Trophoblast cell (in vitro differentiated cells and primary cell): ENCODE data around the gene CLCF1.

Experiments used
- DNase-seq, 2 donors: peaks; one replicate each; pipeline ENCODE4 v3.0.0-alpha.2; 2016
- H2AFZ ChIP-seq: 2 replicates; pipeline ENCODE4 v1.6.1; 2013; ENCODE audit warnings: low read length, moderate library complexity, mild to moderate bottlenecking; ENCODE audit not compliant: insufficient read depth, poor library complexity
- H2AK5ac ChIP-seq: 2 replicates; pipeline ENCODE4 v1.6.1; 2013; ENCODE audit warnings: mild to moderate bottlenecking, low read length
- H2BK120ac ChIP-seq: 2 replicates; pipeline ENCODE4 v1.6.1; 2013; ENCODE audit warnings: low read length, mild to moderate bottlenecking, moderate library complexity; ENCODE audit not compliant: insufficient read depth, poor library complexity
- H2BK12ac ChIP-seq: 2 replicates; pipeline ENCODE4 v1.6.1; 2013; ENCODE audit warnings: mild to moderate bottlenecking, low read length, moderate library complexity
- H2BK5ac ChIP-seq: 2 replicates; pipeline ENCODE4 v1.6.1; 2013; ENCODE audit warnings: low read length, low read depth, moderate library complexity, mild to moderate bottlenecking; ENCODE audit not compliant: poor library complexity
- H3K14ac ChIP-seq: 2 replicates; pipeline ENCODE4 v1.6.1; 2013; ENCODE audit warnings: mild to moderate bottlenecking, low read length
- H3K18ac ChIP-seq: 2 replicates; pipeline ENCODE4 v1.6.1; 2013; ENCODE audit warnings: mild to moderate bottlenecking, low read length
- H3K23ac ChIP-seq: 2 replicates; pipeline ENCODE4 v1.6.1; 2013; ENCODE audit warnings: low read length
- H3K27ac ChIP-seq: 2 replicates; pipeline ENCODE4 v1.5.1; 2013; ENCODE audit warnings: low read depth, mild to moderate bottlenecking, inconsistent platforms, low read length, moderate library complexity
- H3K27me3 ChIP-seq: 2 replicates; pipeline ENCODE4 v1.6.1; 2013; ENCODE audit warnings: inconsistent platforms, mild to moderate bottlenecking, low read length, moderate library complexity; ENCODE audit not compliant: insufficient read depth
- H3K36me3 ChIP-seq, 2 experiments: 1 replicate in 1 of 2; 2 replicates in 1 of 2; pipeline ENCODE4 v1.6.1; 2013; ENCODE audit warnings: low read length in 2 of 2, mild to moderate bottlenecking in 2 of 2, moderate library complexity in 1 of 2; ENCODE audit not compliant: insufficient read depth in 2 of 2, control insufficient read depth in 1 of 2
- H3K4ac ChIP-seq: 2 replicates; pipeline ENCODE4 v1.6.1; 2013; ENCODE audit warnings: low read depth, mild to moderate bottlenecking, low read length, moderate library complexity
- H3K4me1 ChIP-seq, 2 experiments: 1 replicate in 1 of 2; 2 replicates in 1 of 2; pipeline ENCODE4 v1.6.1; 2013; ENCODE audit warnings: low read length in 2 of 2, mild to moderate bottlenecking in 2 of 2, moderate library complexity in 1 of 2; ENCODE audit not compliant: insufficient read depth in 2 of 2, control insufficient read depth in 1 of 2
- H3K4me2 ChIP-seq: 2 replicates; pipeline ENCODE4 v1.6.1; 2013; ENCODE audit warnings: inconsistent platforms, mild to moderate bottlenecking, low read length, moderate library complexity
- H3K4me3 ChIP-seq: 2 replicates; pipeline ENCODE4 v1.5.1; 2013; ENCODE audit warnings: mild to moderate bottlenecking, low read depth, low read length, inconsistent platforms
- H3K79me1 ChIP-seq: one replicate; pipeline ENCODE4 v1.6.1; 2013; ENCODE audit warnings: low read length
- H3K79me2 ChIP-seq: 2 replicates; pipeline ENCODE4 v1.6.1; 2013; ENCODE audit warnings: low read length, mild to moderate bottlenecking; ENCODE audit not compliant: control insufficient read depth, insufficient read depth, poor library complexity
- H3K9ac ChIP-seq: 2 replicates; pipeline ENCODE4 v1.6.1; 2013; ENCODE audit warnings: mild to moderate bottlenecking, low read length
- H3K9me3 ChIP-seq: 2 replicates; pipeline ENCODE4 v1.6.1; 2013; ENCODE audit warnings: low read depth, mild to moderate bottlenecking, control low read depth, inconsistent platforms, low read length; ENCODE audit not compliant: insufficient read depth
- H4K12ac ChIP-seq: 2 replicates; pipeline ENCODE4 v1.6.1; 2013; ENCODE audit warnings: low read depth, mild to moderate bottlenecking, low read length, moderate library complexity
- H4K8ac ChIP-seq: 2 replicates; pipeline ENCODE4 v1.6.1; 2013; ENCODE audit warnings: low read depth, mild to moderate bottlenecking, low read length, moderate library complexity
- H4K91ac ChIP-seq: one replicate; pipeline ENCODE4 v1.6.1; 2013; ENCODE audit warnings: low read depth, mild to moderate bottlenecking, low read length, moderate library complexity
- WGBS: extraction: QIAGEN DNeasy Blood & Tissue Kit; methylation state at CpG from one replicate; pipeline ENCODE4 v1.1.7; 2013; ENCODE audit warnings: missing lambda C conversion rate; ENCODE audit not compliant: insufficient read length, insufficient coverage; ENCODE audit errors: extremely low coverage; 5-methylcytosine and 5-hydroxymethylcytosine counted together

The CLCF1 gene

GRCh38 chr11:67371189-67371910 lies 2.0 kb downstream of the CLCF1 start:
- Histone ChIP-seq H3K27me3 (peaks cover 5% of the 10 kb centered on the region), H2AK5ac (peak overlapping the region; percentile 27), H4K91ac (peak overlapping the region; percentile 86), H2AFZ (no peak overlapping the region), H3K4me3 (no peak overlapping the region), H4K8ac (peak overlapping the region; percentile 14), H3K9me3 (peaks cover 2% of the 10 kb centered on the region), H3K18ac (peak overlapping the region; percentile 19), H2BK12ac (no peak overlapping the region), H3K79me1 (peaks cover 28% of the 10 kb centered on the region), H3K14ac (no peak overlapping the region), H3K23ac (no peak overlapping the region), H3K36me3 (no peaks in the 10 kb centered on the region), H3K4ac (no peak overlapping the region), H2BK120ac (no peak overlapping the region), H4K12ac (no peak overlapping the region), H2BK5ac (no peak overlapping the region), H3K4me2 (peak overlapping the region; percentile 66), H3K27ac (no peak overlapping the region), H3K4me1 (peaks cover 38 to 41% of the 10 kb centered on the region in 2 experiments), H3K9ac (no peak overlapping the region), H3K79me2 (peaks cover 5% of the 10 kb centered on the region)
- WGBS, result no CpG with 5 or more reads among the region's 8 CpGs
- peak in 1 of 2 donors; percentile 48 for DNase-seq

DNA sequence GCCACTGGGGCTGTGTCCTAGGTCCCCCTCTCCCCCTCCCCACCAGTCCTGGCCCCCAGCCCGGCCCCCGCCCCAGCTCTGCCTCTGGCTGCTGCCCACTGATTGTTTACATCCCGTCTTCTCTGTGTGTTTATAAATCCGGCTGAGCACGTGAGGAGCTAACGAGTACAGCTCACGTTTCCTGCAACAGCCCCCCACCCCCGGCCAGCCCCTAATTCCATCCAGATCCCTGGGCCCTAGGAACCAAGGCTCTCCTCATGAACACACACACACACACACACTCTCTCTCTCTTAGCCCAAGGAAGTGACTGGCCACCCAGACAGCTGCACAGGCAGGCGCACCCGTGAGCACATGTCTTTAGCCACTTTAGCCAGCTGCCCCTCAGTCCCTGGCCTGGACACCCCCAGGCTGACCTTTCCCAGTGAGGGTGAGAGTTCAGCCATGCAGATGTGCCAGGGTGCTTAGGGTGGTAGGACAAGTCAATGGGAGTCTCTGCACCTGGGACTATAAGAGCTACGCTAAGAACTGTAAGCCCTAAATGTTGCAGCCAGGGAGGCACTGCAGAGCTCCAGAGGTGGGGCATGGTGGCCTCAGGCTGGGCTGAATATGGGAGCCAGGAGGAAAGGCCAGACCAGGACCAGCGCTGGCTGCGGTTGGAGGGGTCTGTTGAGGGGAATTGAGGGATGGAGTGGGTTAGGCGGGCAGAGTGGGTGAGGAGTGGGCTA lies 2.9 kb downstream of the CLCF1 start:
- no peak overlapping the region for H3K9ac ChIP-seq
- WGBS, result no CpG with 5 or more reads among the region's 14 CpGs

DNA sequence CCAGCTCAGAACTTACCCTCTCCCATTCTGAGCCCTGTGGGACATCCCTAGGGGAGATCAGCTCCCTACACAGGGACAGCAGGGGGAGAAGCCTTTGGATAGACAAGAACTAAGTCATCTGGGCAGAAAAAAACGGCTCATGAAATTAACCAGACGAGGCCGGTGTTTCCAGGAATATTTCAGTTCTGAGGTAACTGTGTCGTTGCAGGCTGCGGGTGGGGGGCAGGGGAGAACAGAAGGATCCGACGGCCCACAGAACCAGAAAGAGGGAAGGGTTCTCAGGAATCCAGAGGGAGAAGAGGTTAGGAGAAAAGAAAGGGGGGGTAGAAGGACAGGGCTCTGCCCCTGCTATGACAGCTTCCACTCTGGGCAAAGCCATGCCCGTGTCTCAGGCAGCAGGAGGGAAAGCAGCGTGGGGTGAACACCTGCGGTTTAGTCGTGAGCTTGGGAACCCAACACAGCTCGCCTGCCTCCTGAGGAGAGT lies 3.6 kb downstream of the CLCF1 start:
- H2AK5ac ChIP-seq, result peak overlapping the region; percentile 46
- H3K9ac ChIP-seq, result peak overlapping the region; percentile 28
- peak overlapping the region; percentile 33 for H2BK120ac ChIP-seq
- peaks cover 2% of the 10 kb centered on the region for H3K9me3 ChIP-seq
- H4K91ac ChIP-seq, result peak overlapping the region; percentile 28
- peak overlapping the region; percentile 75 for H3K27ac ChIP-seq
- H2BK12ac ChIP-seq, result peak overlapping the region; percentile 23
- H2BK5ac ChIP-seq, result peak overlapping the region; percentile 4
- H2AFZ ChIP-seq, result no peak overlapping the region
- H4K8ac ChIP-seq, result no peak overlapping the region
- peak; percentile 59 to 69 for DNase-seq
- H3K4me2 ChIP-seq, result peak overlapping the region; percentile 52
- H3K27me3 ChIP-seq, result no peaks in the 10 kb centered on the region
- no peak overlapping the region for H3K4ac ChIP-seq
- no peak overlapping the region for H4K12ac ChIP-seq
- H3K4me1 ChIP-seq, result peaks cover 36 to 38% of the 10 kb centered on the region in 2 experiments
- H3K79me2 ChIP-seq, result peaks cover 5% of the 10 kb centered on the region
- no peak overlapping the region for H3K14ac ChIP-seq
- no peak overlapping the region for H3K4me3 ChIP-seq
- WGBS, result no CpG with 5 or more reads among the region's 12 CpGs
- H3K18ac ChIP-seq, result peak overlapping the region; percentile 39
- no peak overlapping the region for H3K23ac ChIP-seq
- peaks cover 26% of the 10 kb centered on the region for H3K79me1 ChIP-seq
- peaks cover 1 to 3% of the 10 kb centered on the region in 2 experiments for H3K36me3 ChIP-seq

More for the DNA sequence above, 2.9 kb downstream of the CLCF1 start:
- Histone ChIP-seq H3K36me3 (no peaks in the 10 kb centered on the region), H3K79me2 (peaks cover 5% of the 10 kb centered on the region), H2BK12ac (no peak overlapping the region), H3K4me1 (peaks cover 38 to 41% of the 10 kb centered on the region in 2 experiments), H3K18ac (no peak overlapping the region), H2BK120ac (no peak overlapping the region), H3K4me2 (peak overlapping the region; percentile 52), H4K91ac (peak overlapping the region; percentile 25), H2BK5ac (no peak overlapping the region), H3K4me3 (no peak overlapping the region), H2AFZ (no peak overlapping the region), H4K12ac (no peak overlapping the region), H3K79me1 (peaks cover 28% of the 10 kb centered on the region), H4K8ac (no peak overlapping the region), H2AK5ac (no peak overlapping the region), H3K23ac (no peak overlapping the region), H3K27ac (peak overlapping the region; percentile 71), H3K27me3 (no peaks in the 10 kb centered on the region), H3K14ac (no peak overlapping the region), H3K4ac (no peak overlapping the region), H3K9me3 (peaks cover 2% of the 10 kb centered on the region)
- DNase-seq, result no peak

DNA sequence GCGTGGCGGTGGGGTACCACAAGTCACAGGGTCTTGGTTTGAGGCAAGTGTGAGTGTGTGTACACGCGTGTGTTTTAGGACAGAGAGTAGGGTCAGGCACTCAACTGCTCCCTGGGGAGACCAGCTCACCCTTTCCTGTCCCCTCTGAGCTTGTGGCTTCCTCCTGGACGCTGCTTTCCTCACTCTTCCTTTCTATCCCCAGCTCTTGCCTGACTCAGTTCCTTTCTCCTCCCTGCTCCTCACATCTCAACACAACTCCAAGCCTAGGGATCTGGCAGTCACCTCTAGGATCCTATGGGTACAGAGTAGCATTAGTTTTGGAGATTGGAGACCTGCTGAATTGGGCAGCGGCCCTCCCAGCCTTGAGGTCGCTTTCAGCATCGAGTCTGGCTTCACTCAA lies 4.1 kb downstream of the CLCF1 start:
- Histone ChIP-seq H3K18ac (peak overlapping the region; percentile 39), H3K27ac (peak overlapping the region; percentile 75), H4K91ac (peak overlapping the region; percentile 28), H3K9me3 (peaks cover 4% of the 10 kb centered on the region), H3K23ac (no peak overlapping the region), H3K4me1 (peaks cover 31 to 32% of the 10 kb centered on the region in 2 experiments), H3K79me1 (peaks cover 23% of the 10 kb centered on the region), H2AFZ (no peak overlapping the region), H2BK5ac (no peak overlapping the region), H3K79me2 (peaks cover 5% of the 10 kb centered on the region), H4K12ac (no peak overlapping the region), H3K27me3 (no peaks in the 10 kb centered on the region), H3K4me3 (no peak overlapping the region), H2BK120ac (peak overlapping the region; percentile 33), H3K14ac (peak overlapping the region; percentile 60), H2BK12ac (peak overlapping the region; percentile 47), H3K9ac (no peak overlapping the region), H3K4me2 (no peak overlapping the region), H2AK5ac (peak overlapping the region; percentile 46), H3K4ac (no peak overlapping the region), H3K36me3 (peaks cover 4 to 9% of the 10 kb centered on the region in 2 experiments), H4K8ac (peak overlapping the region; percentile 15)
- no peak for DNase-seq
- WGBS, result no CpG with 5 or more reads among the region's 8 CpGs
